Hepatocyte (in vitro differentiated cells): ENCODE measurements around the gene RNF182.

Experiments
- CTCF ChIP-seq: fragments of 200-600 bp; sonication (generic); IDR thresholded peaks from 2 replicates; pipeline ENCODE4 v1.5.1; 2016; ENCODE audit warnings: antibody characterized with exemption, mild to moderate bottlenecking; ENCODE audit not compliant: poor library complexity
- EZH2 ChIP-seq: fragments of 200-600 bp; sonication (generic); IDR thresholded peaks from 2 replicates; pipeline ENCODE4 v1.6.1; 2016; ENCODE audit warnings: antibody characterized with exemption, mild to moderate bottlenecking, borderline replicate concordance

GRCh38 chr6:14016935-14017625, 92.3 kb downstream of the RNF182 start:
- TF ChIP-seq CTCF (no peak), EZH2 (no peak)
